ENCODE data around the gene TRPT1. TPM values are rescaled to one million over a fixed set of nuclear protein-coding genes. Genes with fewer than 3 reads are reported as not detected.

TRPT1 gene
- total and polyA plus RNA-seq, 7 donors = 49.6 to 131 (median 96.1) TPM

DNA sequence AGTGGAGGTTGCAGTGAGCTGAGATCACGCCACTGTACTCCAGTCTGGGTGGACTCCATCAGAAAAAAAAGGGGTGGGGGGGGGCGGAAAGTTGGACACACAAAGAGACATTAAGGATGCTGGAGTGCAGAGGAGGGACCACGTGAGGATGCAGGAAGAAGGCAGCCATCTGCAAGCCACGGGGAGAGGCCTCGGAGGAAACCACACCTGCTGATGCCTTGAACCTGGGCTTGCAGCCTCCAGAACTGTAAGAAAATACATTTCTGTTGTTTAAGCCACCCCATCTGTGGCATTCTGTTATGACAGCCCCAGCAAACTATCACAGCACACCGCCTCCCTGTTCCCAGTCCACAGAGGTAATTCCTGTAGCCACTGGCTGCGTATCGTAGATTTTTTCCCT lies 49.2 kb downstream of the TRPT1 start:
- ATAC-seq = no peak
- no peaks in the 10 kb centered on the region for H3K27me3 ChIP-seq (ENCODE audit: insufficient read depth in 3 of 3, low read length in 2 of 3)
- 78 to 91% (median 90%) methylated on average over 7 to 8 of the region's 8 CpGs for WGBS, 3 donors
- no peak overlapping the region for H3K4me3 ChIP-seq
- TF ChIP-seq, protein P1, sequence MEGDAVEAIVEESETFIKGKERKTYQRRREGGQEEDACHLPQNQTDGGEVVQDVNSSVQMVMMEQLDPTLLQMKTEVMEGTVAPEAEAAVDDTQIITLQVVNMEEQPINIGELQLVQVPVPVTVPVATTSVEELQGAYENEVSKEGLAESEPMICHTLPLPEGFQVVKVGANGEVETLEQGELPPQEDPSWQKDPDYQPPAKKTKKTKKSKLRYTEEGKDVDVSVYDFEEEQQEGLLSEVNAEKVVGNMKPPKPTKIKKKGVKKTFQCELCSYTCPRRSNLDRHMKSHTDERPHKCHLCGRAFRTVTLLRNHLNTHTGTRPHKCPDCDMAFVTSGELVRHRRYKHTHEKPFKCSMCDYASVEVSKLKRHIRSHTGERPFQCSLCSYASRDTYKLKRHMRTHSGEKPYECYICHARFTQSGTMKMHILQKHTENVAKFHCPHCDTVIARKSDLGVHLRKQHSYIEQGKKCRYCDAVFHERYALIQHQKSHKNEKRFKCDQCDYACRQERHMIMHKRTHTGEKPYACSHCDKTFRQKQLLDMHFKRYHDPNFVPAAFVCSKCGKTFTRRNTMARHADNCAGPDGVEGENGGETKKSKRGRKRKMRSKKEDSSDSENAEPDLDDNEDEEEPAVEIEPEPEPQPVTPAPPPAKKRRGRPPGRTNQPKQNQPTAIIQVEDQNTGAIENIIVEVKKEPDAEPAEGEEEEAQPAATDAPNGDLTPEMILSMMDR (IDR thresholded peaks at IDR 0.05) = no peak
- no peaks in the 10 kb centered on the region for H3K9me3 ChIP-seq
- no peaks in the 10 kb centered on the region for H3K36me3 ChIP-seq (ENCODE audit: insufficient read depth in 1 of 2, low read depth in 1 of 2)
- H3K4me1 ChIP-seq = peaks cover 13% of the 10 kb centered on the region
- no peak for DNase-seq
- no peak overlapping the region for H3K27ac ChIP-seq
- intact Hi-C loops (cut with DNase I) = no loop called here

Other genes with a start within 250 kb of the TRPT1 start
- gene OTUB1, start 239.7 kb downstream of the TRPT1 start, total RNA-seq = 10 to 100 TPM; 39.4 to 47.8 (median 40.8) TPM
- 10 to 100 TPM; 49.1 to 75.4 (median 72.7) TPM for gene OTUB1, start 239.7 kb downstream of the TRPT1 start, polyA plus RNA-seq
- under 1 TPM in 3 of 4 donors, not detected in 1; 0.08 to 0.10 (median 0.08) TPM for gene FLRT1, start 190.3 kb downstream of the TRPT1 start, total RNA-seq
- under 1 TPM in 2 of 3 donors, not detected in 1; 0.03 to 0.05 TPM for gene FLRT1, start 190.3 kb downstream of the TRPT1 start, polyA plus RNA-seq
- 100 to 1,000 TPM; 151 to 206 (median 182) TPM for gene MACROD1, start 60.1 kb downstream of the TRPT1 start, total RNA-seq
- 100 to 1,000 TPM; 147 to 281 (median 177) TPM for gene MACROD1, start 60.1 kb downstream of the TRPT1 start, polyA plus RNA-seq
- gene STIP1, start 40.0 kb downstream of the TRPT1 start, total RNA-seq = 100 to 1,000 TPM; 124 to 194 (median 162) TPM
- gene STIP1, start 40.0 kb downstream of the TRPT1 start, polyA plus RNA-seq = 100 to 1,000 TPM; 158 to 207 (median 205) TPM
- 10 to 100 TPM in 1 of 4 donors, 1 to 10 TPM in 3; 6.7 to 11.7 (median 8.4) TPM for gene FERMT3, start 19.5 kb downstream of the TRPT1 start, total RNA-seq
- 1 to 10 TPM; 2.5 to 4.3 (median 3.0) TPM for gene FERMT3, start 19.5 kb downstream of the TRPT1 start, polyA plus RNA-seq
- 10 to 100 TPM; 39.6 to 59.3 (median 49.6) TPM for gene NUDT22, start 88 bp upstream of the TRPT1 start, total RNA-seq
- 10 to 100 TPM; 31.6 to 56.0 (median 43.0) TPM for gene NUDT22, start 88 bp upstream of the TRPT1 start, polyA plus RNA-seq
- gene DNAJC4, start 4.4 kb upstream of the TRPT1 start, total RNA-seq = 10 to 100 TPM; 22.9 to 45.8 (median 30.5) TPM
- gene DNAJC4, start 4.4 kb upstream of the TRPT1 start, polyA plus RNA-seq = 10 to 100 TPM; 29.3 to 39.7 (median 29.6) TPM
- 100 to 1,000 TPM in 2 of 4 donors, 10 to 100 TPM in 2; 77.0 to 125 (median 103) TPM for gene VEGFB, start 8.4 kb upstream of the TRPT1 start, total RNA-seq
- 100 to 1,000 TPM in 1 of 3 donors, 10 to 100 TPM in 2; 80.4 to 104 (median 100.0) TPM for gene VEGFB, start 8.4 kb upstream of the TRPT1 start, polyA plus RNA-seq
- 10 to 100 TPM; 17.8 to 26.6 (median 22.3) TPM for gene FKBP2, start 14.9 kb upstream of the TRPT1 start, total RNA-seq
- gene FKBP2, start 14.9 kb upstream of the TRPT1 start, polyA plus RNA-seq = 100 to 1,000 TPM in 1 of 3 donors, 10 to 100 TPM in 2; 45.4 to 228 (median 85.1) TPM
- 100 to 1,000 TPM; 129 to 395 (median 209) TPM for gene PPP1R14B, start 20.8 kb upstream of the TRPT1 start, total RNA-seq
- gene PPP1R14B, start 20.8 kb upstream of the TRPT1 start, polyA plus RNA-seq = 100 to 1,000 TPM; 206 to 522 (median 236) TPM
- 10 to 100 TPM in 1 of 4 donors, 1 to 10 TPM in 3; 5.9 to 10.4 (median 8.2) TPM for gene PLCB3, start 25.3 kb upstream of the TRPT1 start, total RNA-seq
- gene PLCB3, start 25.3 kb upstream of the TRPT1 start, polyA plus RNA-seq = 1 to 10 TPM; 3.8 to 4.7 (median 4.6) TPM
- 10 to 100 TPM; 29.8 to 32.6 (median 30.4) TPM for gene BAD, start 58.5 kb upstream of the TRPT1 start, total RNA-seq
- gene BAD, start 58.5 kb upstream of the TRPT1 start, polyA plus RNA-seq = 100 to 1,000 TPM in 1 of 3 donors, 10 to 100 TPM in 2; 27.7 to 135 (median 69.1) TPM
- 10 to 100 TPM; 13.8 to 20.7 (median 17.6) TPM for gene GPR137, start 59.7 kb upstream of the TRPT1 start, total RNA-seq
- gene GPR137, start 59.7 kb upstream of the TRPT1 start, polyA plus RNA-seq = 10 to 100 TPM; 14.2 to 49.9 (median 17.7) TPM
- gene KCNK4, start 65.1 kb upstream of the TRPT1 start, total RNA-seq = not detected
- not detected for gene KCNK4, start 65.1 kb upstream of the TRPT1 start, polyA plus RNA-seq
- not detected for gene CATSPERZ, start 74.2 kb upstream of the TRPT1 start, total RNA-seq
- gene CATSPERZ, start 74.2 kb upstream of the TRPT1 start, polyA plus RNA-seq = under 1 TPM in 1 of 3 donors, not detected in 2; 0.05 TPM
- gene ESRRA, start 79.3 kb upstream of the TRPT1 start, total RNA-seq = 100 to 1,000 TPM; 104 to 261 (median 146) TPM
- gene ESRRA, start 79.3 kb upstream of the TRPT1 start, polyA plus RNA-seq = 100 to 1,000 TPM; 274 to 362 (median 316) TPM
- 100 to 1,000 TPM in 1 of 4 donors, 10 to 100 TPM in 3; 78.1 to 135 (median 88.0) TPM for gene TRMT112, start 91.4 kb upstream of the TRPT1 start, total RNA-seq
- gene TRMT112, start 91.4 kb upstream of the TRPT1 start, polyA plus RNA-seq = 100 to 1,000 TPM; 125 to 311 (median 190) TPM
- gene PRDX5, start 91.9 kb upstream of the TRPT1 start, total RNA-seq = 100 to 1,000 TPM; 122 to 178 (median 156) TPM
- 100 to 1,000 TPM; 304 to 323 (median 321) TPM for gene PRDX5, start 91.9 kb upstream of the TRPT1 start, polyA plus RNA-seq
- gene CCDC88B, start 114.0 kb upstream of the TRPT1 start, total RNA-seq = 1 to 10 TPM; 1.4 to 2.9 (median 2.2) TPM
- gene CCDC88B, start 114.0 kb upstream of the TRPT1 start, polyA plus RNA-seq = 1 to 10 TPM; 2.5 to 3.6 (median 3.2) TPM
- gene RPS6KA4, start 133.0 kb upstream of the TRPT1 start, total RNA-seq = 10 to 100 TPM in 3 of 4 donors, 1 to 10 TPM in 1; 9.5 to 15.9 (median 13.6) TPM
- 10 to 100 TPM; 11.5 to 13.8 (median 13.1) TPM for gene RPS6KA4, start 133.0 kb upstream of the TRPT1 start, polyA plus RNA-seq